BJ (cell line): ENCODE measurements around the gene COASY. TPM values are rescaled to one million over a fixed set of nuclear protein-coding genes. Genes with fewer than 3 reads are reported as not detected.
"Not testable (repeated sequence)": the region's sequence is repeated elsewhere in the genome, so short reads cannot be mapped to it uniquely, and the experiment has no call there.

Source experiments
- CTCF ChIA-PET: fragments of 350-600 bp; formaldehyde crosslinking; extraction: SDS; loops from one replicate; lab custom pipeline; 2021; ENCODE audit warnings: antibody characterized with exemption, inconsistent platforms; lab: Yijun Ruan, JAX
- POLR2A ChIA-PET: fragments of 300-600 bp; sonication (Branson Sonifier 250); formaldehyde crosslinking; extraction: SDS; loops from one replicate; lab custom pipeline; 2021; ENCODE audit warnings: antibody characterized with exemption; lab: Charles Lee
- DNase-seq: peaks from one replicate; pipeline ENCODE4 v3.0.0-alpha.2; 2011; ENCODE audit warnings: low read depth
- H3K27me3 ChIP-seq: 2 replicates; pipeline ENCODE4 v1.6.0; 2011; ENCODE audit warnings: low read length; ENCODE audit not compliant: control insufficient read depth, insufficient read depth
- H3K36me3 ChIP-seq: 2 replicates; pipeline ENCODE4 v1.5.1; 2011; ENCODE audit warnings: low read length; ENCODE audit not compliant: control insufficient read depth, insufficient read depth
- H3K4me3 ChIP-seq: 2 replicates; pipeline ENCODE4 v1.5.1; 2011; ENCODE audit warnings: low read depth, mild to moderate bottlenecking, control low read depth, low read length
- CTCF ChIP-seq: IDR thresholded peaks from 2 replicates; pipeline ENCODE4 v1.5.1; 2011; ENCODE audit warnings: low read depth, mild to moderate bottlenecking, control low read depth, inconsistent platforms, low read length, moderate library complexity; ENCODE audit not compliant: insufficient read depth
- polyA plus RNA-seq: library from polyadenylated mRNA; depleted of rRNA; stranded (reverse); fragments of >200 nt; gene quantifications from 2 replicates; pipeline ENCODE4 v1.2.3, GENCODE V29; 2011

Gene COASY
- polyA plus RNA-seq, 1 experiment, result 41.5 TPM

GRCh38 chr17:42548993-42549755 lies 12.8 kb upstream of the COASY start:
- H3K36me3 ChIP-seq, result no peaks in the 10 kb centered on the region
- CTCF ChIA-PET, result interaction anchor here (0.8 to 1.4 kb wide), 5 partner anchors 11 to 137 kb away, joined by 3 to 4 read pairs (median 3); no protein-coding TSS in a partner anchor
- no peak for TF ChIP-seq CTCF
- DNase-seq, result no peak
- H3K4me3 ChIP-seq, result no peak overlapping the region
- H3K27me3 ChIP-seq, result no peaks in the 10 kb centered on the region
- POLR2A ChIA-PET, result no interaction called here

- POLR2A ChIA-PET, result interaction anchor here (0.6 kb wide), 1 partner anchor 395 kb away, joined by 5 read pairs; no protein-coding TSS in a partner anchor
- H3K36me3 ChIP-seq, DNase-seq, H3K27me3 ChIP-seq: not testable (repeated sequence)
- CTCF ChIA-PET, result interaction anchor here (1.8 kb wide), 1 partner anchor 26 kb away, joined by 4 read pairs; no protein-coding TSS in a partner anchor
- H3K4me3 ChIP-seq, result peak within 1 kb of the TSS; percentile 95
Observed at GRCh38 chr17:42552736-42553135, 9.2 kb upstream of the COASY start, which contains the start of gene HSD17B1. HSD17B1 (plus strand) TSS chr17:42552923; CDS start chr17:42552934, 11 bp downstream.

GRCh38 chr17:42553161-42553818 lies 8.7 kb upstream of the COASY start:
- Histone ChIP-seq H3K27me3 (no peaks in the 10 kb centered on the region), H3K4me3 (no peak overlapping the region), H3K36me3 (no peaks in the 10 kb centered on the region; the same call in 1 of the 2 replicates)
- ChIA-PET POLR2A (interaction anchor here (0.6 kb wide), 1 partner anchor 395 kb away, joined by 5 read pairs; no protein-coding TSS in a partner anchor), CTCF (interaction anchor here (1.1 to 1.8 kb wide), 3 partner anchors 25 to 485 kb away, joined by 3 to 4 read pairs (median 4); no protein-coding TSS in a partner anchor)
- no peak for DNase-seq
- TF ChIP-seq CTCF, result no peak

GRCh38 chr17:42553866-42554249 lies 8.1 kb upstream of the COASY start:
- H3K36me3 ChIP-seq, result no peaks in the 10 kb centered on the region; the same call in 1 of the 2 replicates
- TF ChIP-seq CTCF, result no peak
- ChIA-PET CTCF (interaction anchor here (1.1 to 1.8 kb wide), 4 partner anchors 12 to 486 kb away, joined by 3 to 4 read pairs (median 4); no protein-coding TSS in a partner anchor), POLR2A (interaction anchor here (0.5 kb wide), 1 partner anchor 24 kb away, joined by 5 read pairs; no protein-coding TSS in a partner anchor)
- peak overlapping the region; percentile 95 for H3K4me3 ChIP-seq
- DNase-seq, result no peak
- no peaks in the 10 kb centered on the region for H3K27me3 ChIP-seq

GRCh38 chr17:42554250-42555121 lies 7.5 kb upstream of the COASY start:
- no peak for DNase-seq
- peak overlapping the region; percentile 95 for H3K4me3 ChIP-seq
- CTCF ChIA-PET, result interaction anchor here (0.6 to 1.8 kb wide), 7 partner anchors 13 to 591 kb away, joined by 3 to 4 read pairs (median 4); partner anchors contain the start of gene MLX
- no peak for TF ChIP-seq CTCF
- POLR2A ChIA-PET, result interaction anchor here (0.5 kb wide), 1 partner anchor 25 kb away, joined by 5 read pairs; no protein-coding TSS in a partner anchor
- H3K36me3 ChIP-seq, result no peaks in the 10 kb centered on the region; the same call in 1 of the 2 replicates
- no peaks in the 10 kb centered on the region for H3K27me3 ChIP-seq
